CD14-positive monocyte (primary cell): ENCODE data around the gene OR2AG2. TPM values are rescaled to one million over a fixed set of nuclear protein-coding genes. Genes with fewer than 3 reads are reported as not detected.

Experiments
- DNase-seq, 3 donors: peaks; one replicate each; pipeline ENCODE4 v3.0.0-alpha.2; 2011 to 2022
- H2AFZ ChIP-seq: 2 replicates; pipeline ENCODE4 v1.6.0; 2012; ENCODE audit warnings: mild to moderate bottlenecking, low read depth, low read length, inconsistent platforms; ENCODE audit not compliant: insufficient read depth, poor library complexity, severe bottlenecking
- H3K27ac ChIP-seq, 2 donors: 1 replicate in 1 of 2; 2 replicates in 1 of 2; pipeline ENCODE4 v1.5.1; 2012 to 2013; ENCODE audit warnings: low read length in 2 of 2, control low read depth in 1 of 2, inconsistent platforms in 1 of 2, low read depth in 1 of 2, mild to moderate bottlenecking in 1 of 2
- H3K27me3 ChIP-seq, 2 donors: one replicate each; pipeline versions ENCODE4 v1.6.0 to v1.6.1; 2011 to 2013; ENCODE audit warnings: low read length in 2 of 2; ENCODE audit not compliant: control insufficient read depth in 2 of 2, insufficient read depth in 2 of 2
- H3K36me3 ChIP-seq, 2 donors: replicated peaks in 1 of 2; 1 replicate in 1 of 2; 2 replicates in 1 of 2; pipeline versions ENCODE4 v1.5.1 to v1.6.1; 2012 to 2013; ENCODE audit warnings: low read length in 2 of 2, control low read depth in 1 of 2, inconsistent platforms in 1 of 2, mild to moderate bottlenecking in 1 of 2; ENCODE audit not compliant: insufficient read depth in 2 of 2, control insufficient read depth in 1 of 2
- H3K4me1 ChIP-seq, 2 donors: 1 replicate in 1 of 2; 2 replicates in 1 of 2; pipeline versions ENCODE4 v1.5.1 to v1.6.1; 2012 to 2013; ENCODE audit warnings: low read length in 2 of 2, control low read depth in 1 of 2, inconsistent platforms in 1 of 2, mild to moderate bottlenecking in 1 of 2, moderate library complexity in 1 of 2; ENCODE audit not compliant: insufficient read depth in 2 of 2, control insufficient read depth in 1 of 2
- H3K4me2 ChIP-seq: replicated peaks from 2 replicates; pipeline ENCODE3; 2012; ENCODE audit warnings: low read length, moderate library complexity, mild to moderate bottlenecking; ENCODE audit not compliant: poor library complexity, severe bottlenecking; ENCODE audit errors: extremely low read depth
- H3K4me3 ChIP-seq, 3 experiments: fragments of 200-600 bp in 1 of 3; sonication (generic) in 1 of 3; replicated peaks in 1 of 3; 1 replicate in 2 of 3; 2 replicates in 1 of 3; pipeline ENCODE4 v1.5.1; 2011 to 2013; ENCODE audit warnings: low read length in 3 of 3, mild to moderate bottlenecking in 3 of 3, control low read depth in 2 of 3, low read depth in 2 of 3, inconsistent platforms in 1 of 3, moderate library complexity in 1 of 3
- H3K79me2 ChIP-seq: 2 replicates; pipeline ENCODE4 v1.6.0; 2012; ENCODE audit warnings: mild to moderate bottlenecking, control low read depth, inconsistent platforms, low read length, moderate library complexity; ENCODE audit not compliant: insufficient read depth
- H3K9ac ChIP-seq: 2 replicates; pipeline ENCODE4 v1.6.0; 2017; ENCODE audit warnings: low read length, mild to moderate bottlenecking; ENCODE audit not compliant: insufficient read depth, poor library complexity, severe bottlenecking
- H3K9me3 ChIP-seq, 2 donors: replicated peaks in 1 of 2; 1 replicate in 1 of 2; 2 replicates in 1 of 2; pipeline versions ENCODE4 v1.5.1 to v1.6.1; 2012 to 2013; ENCODE audit warnings: low read length in 2 of 2, control low read depth in 1 of 2; ENCODE audit not compliant: control insufficient read depth in 1 of 2, insufficient read depth in 1 of 2
- H4K20me1 ChIP-seq: 2 replicates; pipeline ENCODE4 v1.6.0; 2012; ENCODE audit warnings: mild to moderate bottlenecking, low read length, control low read depth, moderate library complexity; ENCODE audit not compliant: insufficient read depth
- H3K27ac Mint-ChIP-seq, 7 donors: one replicate each; pipeline ENCODE4 v1.8.0; 2020; ENCODE audit warnings: mild to moderate bottlenecking in 7 of 7, mixed read lengths in 7 of 7, moderate library complexity in 6 of 7, inconsistent platforms in 2 of 7
- H3K27me3 Mint-ChIP-seq, 3 donors: one replicate each; pipeline ENCODE4 v1.8.0; 2021 to 2022; ENCODE audit warnings: low read depth in 3 of 3, mild to moderate bottlenecking in 3 of 3, mixed read lengths in 3 of 3, moderate library complexity in 3 of 3, inconsistent platforms in 1 of 3
- H3K36me3 Mint-ChIP-seq, 2 donors: one replicate each; pipeline ENCODE4 v1.8.0; 2020; ENCODE audit warnings: mixed read lengths in 2 of 2, inconsistent platforms in 1 of 2, mild to moderate bottlenecking in 1 of 2
- H3K4me1 Mint-ChIP-seq: one replicate; pipeline ENCODE4 v1.8.0; 2020; ENCODE audit warnings: mild to moderate bottlenecking, mixed read lengths
- H3K4me3 Mint-ChIP-seq, 2 donors: one replicate each; pipeline ENCODE4 v1.8.0; 2020; ENCODE audit warnings: mild to moderate bottlenecking in 2 of 2, mixed read lengths in 2 of 2, moderate library complexity in 1 of 2
- H3K9me3 Mint-ChIP-seq, 7 donors: one replicate each; pipeline ENCODE4 v1.8.0; 2020 to 2022; ENCODE audit warnings: mixed read lengths in 7 of 7, mild to moderate bottlenecking in 6 of 7, moderate library complexity in 6 of 7, inconsistent platforms in 2 of 7
- CTCF ChIP-seq: fragments of 200-600 bp; IDR thresholded peaks from one replicate; pipeline ENCODE4 v1.8.0; 2022; ENCODE audit warnings: antibody characterized with exemption, mild to moderate bottlenecking
- WGBS: methylation state at CpG from one replicate; pipeline ENCODE4 v1.1.5; 2013; ENCODE audit warnings: missing lambda C conversion rate; ENCODE audit not compliant: insufficient coverage; 5-methylcytosine and 5-hydroxymethylcytosine counted together
- intact Hi-C, 2 donors: fragments of 100-400 bp; cut with micrococcal nuclease; formaldehyde crosslinking; loops; one replicate each; pipeline versions ENCODE4 v1.15.0 to v1.15.1; 2023
- polyA plus RNA-seq, 3 donors: library from polyadenylated mRNA; depleted of rRNA in 1 of 3; unstranded in 2 of 3; stranded (reverse) in 1 of 3; fragments of 300-500 nt in 2 of 3; fragments of >200 nt in 1 of 3; fragmentation: Illumina TruSeq in 2 of 3; gene quantifications; 1 replicate in 2 of 3; 2 replicates in 1 of 3; pipeline ENCODE4 v1.2.3, GENCODE V29; 2012 to 2021

Gene OR2AG2
- polyA plus RNA-seq, 3 donors: not detected

DNA sequence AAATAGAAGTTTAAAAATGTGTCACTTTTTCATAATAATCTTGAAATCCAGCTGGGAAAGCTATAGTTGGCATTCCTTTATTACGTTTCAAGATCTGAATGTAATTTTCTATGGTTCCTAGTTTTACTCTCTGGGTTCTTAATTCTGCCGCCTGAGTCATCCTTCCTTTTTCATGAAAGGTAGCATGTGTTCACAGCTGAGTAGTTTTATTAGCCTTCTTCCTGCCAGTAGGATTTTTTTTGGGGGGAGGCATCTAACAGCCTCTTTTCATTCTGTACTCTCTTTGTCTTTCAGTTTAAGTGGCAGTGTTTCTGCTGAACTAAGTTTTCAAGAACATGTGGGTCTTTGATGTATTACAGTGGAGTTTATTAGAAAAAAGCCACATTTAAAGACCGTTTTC lies 36.5 kb downstream of the OR2AG2 start:
- Histone ChIP-seq H2AFZ (no peak overlapping the region), H3K4me3 (no peak overlapping the region), H3K27me3 (no peaks in the 10 kb centered on the region), H3K9me3 (peaks cover 0 to 4% of the 10 kb centered on the region in 2 donors), H3K4me2 (peak overlapping the region; percentile 19), H4K20me1 (peaks cover 60% of the 10 kb centered on the region), H3K9ac (no peak overlapping the region), H3K79me2 (peaks cover 27% of the 10 kb centered on the region), H3K4me1 (peaks cover 21 to 39% of the 10 kb centered on the region in 2 donors), H3K36me3 (peaks cover 8 to 19% of the 10 kb centered on the region in 2 donors), H3K27ac (peak overlapping the region in 1 of 2 donors; percentile 54)
- H3K9me3 Mint-ChIP-seq: peaks cover 0 to 5% (median 2%) of the 10 kb centered on the region in 7 donors
- intact Hi-C loops: no loop called here
- H3K36me3 Mint-ChIP-seq: peaks cover 21 to 32% of the 10 kb centered on the region in 2 donors
- H3K4me3 Mint-ChIP-seq: no peak overlapping the region
- peak overlapping the region in 3 of 7 donors; percentile 5 to 51 (median 45) for H3K27ac Mint-ChIP-seq
- peaks cover 0 to under 1% (median 0%) of the 10 kb centered on the region in 3 donors for H3K27me3 Mint-ChIP-seq
- TF ChIP-seq CTCF: no peak
- H3K4me1 Mint-ChIP-seq: peaks cover 48% of the 10 kb centered on the region
- WGBS: 0% methylated on average over 1 of the region's 3 CpGs
- DNase-seq: peak in 2 of 3 donors; percentile 14 to 48

- no peak for DNase-seq
- Histone ChIP-seq H3K4me3 (no peak overlapping the region), H2AFZ (no peak overlapping the region), H3K27ac (no peak overlapping the region), H3K4me1 (peaks cover 21 to 39% of the 10 kb centered on the region in 2 donors), H3K4me2 (no peak overlapping the region), H3K79me2 (peaks cover 23% of the 10 kb centered on the region), H4K20me1 (peaks cover 61% of the 10 kb centered on the region), H3K36me3 (peaks cover 8 to 14% of the 10 kb centered on the region in 2 donors), H3K9ac (no peak overlapping the region), H3K9me3 (peaks cover 0 to 4% of the 10 kb centered on the region in 2 donors), H3K27me3 (no peaks in the 10 kb centered on the region)
- Mint-ChIP-seq H3K4me1 (peaks cover 48% of the 10 kb centered on the region), H3K4me3 (no peak overlapping the region), H3K27me3 (no peaks in the 10 kb centered on the region), H3K27ac (peak overlapping the region in 1 of 7 donors; percentile 59), H3K36me3 (peaks cover 19 to 25% of the 10 kb centered on the region in 2 donors), H3K9me3 (peaks cover 0 to 5% (median 2%) of the 10 kb centered on the region in 7 donors)
- no CpG with 5 or more reads among the region's 3 CpGs for WGBS
- intact Hi-C loops: no loop called here
- no peak for TF ChIP-seq CTCF
These were observed 37.2 kb downstream of the OR2AG2 start for GRCh38 chr11:6734616-6735015.
